Prostate gland (tissue), 2 donors: ENCODE data around the gene BARX1. TPM values are rescaled to one million over a fixed set of nuclear protein-coding genes. Genes with fewer than 3 reads are reported as not detected.

ENCODE experiments used
- DNase-seq: peaks from one replicate; pipeline ENCODE4 v3.0.0-alpha.2; 2019; ENCODE audit warnings: low spot score
- H3K27ac ChIP-seq, 2 donors: fragments of 200-600 bp; sonication (generic); 2 replicates each; pipeline ENCODE4 v1.5.1; 2017 to 2019
- H3K27me3 ChIP-seq: fragments of 200-600 bp; sonication (generic); replicated peaks from 2 replicates; pipeline ENCODE4 v1.5.1; 2019; ENCODE audit not compliant: insufficient read depth
- H3K36me3 ChIP-seq, 2 donors: fragments of 200-600 bp; sonication (generic); 1 replicate in 1 of 2; 2 replicates in 1 of 2; pipeline versions ENCODE4 v1.5.1 to v1.8.1; 2017 to 2019
- H3K4me1 ChIP-seq: fragments of 200-600 bp; sonication (generic); replicated peaks from 2 replicates; pipeline ENCODE4 v1.5.1; 2019
- H3K4me3 ChIP-seq, 2 donors: fragments of 200-600 bp; sonication (generic); 2 replicates each; pipeline ENCODE4 v1.5.1; 2017 to 2019
- H3K9me3 ChIP-seq: fragments of 200-600 bp; sonication (generic); 2 replicates; pipeline ENCODE4 v1.5.1; 2017
- POLR2A ChIP-seq: fragments of 450-650 bp; IDR thresholded peaks from one replicate; pipeline ENCODE4 v1.6.1; 2016; ENCODE audit warnings: antibody characterized with exemption, mild to moderate bottlenecking
- POLR2AphosphoS5 ChIP-seq: sonication (generic); formaldehyde crosslinking; IDR thresholded peaks from one replicate; pipeline ENCODE4 v1.6.1; 2017; ENCODE audit warnings: antibody characterized with exemption
- WGBS: methylation state at CpG from one replicate; pipeline ENCODE4 v1.1.5; 2018; 5-methylcytosine and 5-hydroxymethylcytosine counted together
- intact Hi-C: fragments of 100-400 bp; cut with DNase I; formaldehyde crosslinking; loops from one replicate; pipeline ENCODE4 v1.14.2; 2022
- total RNA-seq, 2 donors: library from RNA; depleted of rRNA; stranded (reverse); fragments of >200 nt; gene quantifications; one replicate each; pipeline ENCODE4 v1.1.0, GENCODE V29; 2016
- TF ChIP-seq, protein P1 (sequence below), 4 experiments: fragments of 200-600 bp in 2 of 4; fragments of 450-650 bp in 2 of 4; sonication (generic) in 2 of 4; IDR thresholded peaks; 1 replicate in 3 of 4; 2 replicates in 1 of 4; pipeline ENCODE4 v1.5.1; 2016 to 2019; ENCODE audit warnings: antibody characterized with exemption in 4 of 4, mild to moderate bottlenecking in 2 of 4, moderate library complexity in 2 of 4

BARX1 gene
- total RNA-seq, 2 donors from 2014 or later = 3.7 TPM; not detected in 1

DNA sequence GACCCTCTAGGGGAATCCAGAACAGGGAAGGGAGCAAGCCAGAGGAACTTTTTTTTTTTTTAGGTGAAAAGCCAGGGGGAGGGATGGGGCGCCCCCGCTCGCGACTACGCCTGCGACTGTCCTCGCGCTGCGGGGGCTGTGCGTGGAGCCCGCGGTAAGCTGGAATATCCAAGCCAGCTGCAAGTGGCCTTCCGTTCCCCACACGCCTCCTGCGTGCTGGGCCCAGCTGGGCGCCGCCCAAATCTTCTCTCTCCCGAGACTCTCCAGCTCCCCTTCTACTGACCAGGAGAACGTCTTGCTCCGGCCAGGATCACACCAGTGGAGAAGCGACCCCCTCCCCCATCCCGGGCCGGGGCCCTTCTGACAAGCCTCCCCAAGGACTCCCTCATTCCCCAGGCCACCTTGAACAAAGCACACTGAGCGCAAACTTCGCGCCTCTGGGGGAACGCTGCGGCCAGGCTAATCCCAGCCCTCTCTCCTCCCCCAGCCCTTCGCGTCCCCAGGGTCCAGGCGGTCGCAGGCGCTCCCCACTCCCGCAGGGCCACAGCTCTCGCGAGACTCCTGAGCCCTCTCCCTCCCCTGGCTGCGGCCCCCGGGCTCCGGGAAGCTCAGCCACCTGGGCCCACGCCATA lies 6.6 kb downstream of the BARX1 start:
- Histone ChIP-seq H3K36me3 (no peaks in the 10 kb centered on the region), H3K27me3 (peaks cover 54% of the 10 kb centered on the region), H3K4me1 (peaks cover 10% of the 10 kb centered on the region), H3K27ac (no peak overlapping the region), H3K4me3 (no peak overlapping the region), H3K9me3 (no peaks in the 10 kb centered on the region)
- intact Hi-C loops = no loop called here
- WGBS = 2% methylated on average over 40 of the region's 40 CpGs
- no peak for TF ChIP-seq POLR2A
- TF ChIP-seq POLR2AphosphoS5 = no peak
- TF ChIP-seq, protein P1, sequence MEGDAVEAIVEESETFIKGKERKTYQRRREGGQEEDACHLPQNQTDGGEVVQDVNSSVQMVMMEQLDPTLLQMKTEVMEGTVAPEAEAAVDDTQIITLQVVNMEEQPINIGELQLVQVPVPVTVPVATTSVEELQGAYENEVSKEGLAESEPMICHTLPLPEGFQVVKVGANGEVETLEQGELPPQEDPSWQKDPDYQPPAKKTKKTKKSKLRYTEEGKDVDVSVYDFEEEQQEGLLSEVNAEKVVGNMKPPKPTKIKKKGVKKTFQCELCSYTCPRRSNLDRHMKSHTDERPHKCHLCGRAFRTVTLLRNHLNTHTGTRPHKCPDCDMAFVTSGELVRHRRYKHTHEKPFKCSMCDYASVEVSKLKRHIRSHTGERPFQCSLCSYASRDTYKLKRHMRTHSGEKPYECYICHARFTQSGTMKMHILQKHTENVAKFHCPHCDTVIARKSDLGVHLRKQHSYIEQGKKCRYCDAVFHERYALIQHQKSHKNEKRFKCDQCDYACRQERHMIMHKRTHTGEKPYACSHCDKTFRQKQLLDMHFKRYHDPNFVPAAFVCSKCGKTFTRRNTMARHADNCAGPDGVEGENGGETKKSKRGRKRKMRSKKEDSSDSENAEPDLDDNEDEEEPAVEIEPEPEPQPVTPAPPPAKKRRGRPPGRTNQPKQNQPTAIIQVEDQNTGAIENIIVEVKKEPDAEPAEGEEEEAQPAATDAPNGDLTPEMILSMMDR (IDR thresholded peaks at IDR 0.05) = no peak
- DNase-seq = no peak

DNA sequence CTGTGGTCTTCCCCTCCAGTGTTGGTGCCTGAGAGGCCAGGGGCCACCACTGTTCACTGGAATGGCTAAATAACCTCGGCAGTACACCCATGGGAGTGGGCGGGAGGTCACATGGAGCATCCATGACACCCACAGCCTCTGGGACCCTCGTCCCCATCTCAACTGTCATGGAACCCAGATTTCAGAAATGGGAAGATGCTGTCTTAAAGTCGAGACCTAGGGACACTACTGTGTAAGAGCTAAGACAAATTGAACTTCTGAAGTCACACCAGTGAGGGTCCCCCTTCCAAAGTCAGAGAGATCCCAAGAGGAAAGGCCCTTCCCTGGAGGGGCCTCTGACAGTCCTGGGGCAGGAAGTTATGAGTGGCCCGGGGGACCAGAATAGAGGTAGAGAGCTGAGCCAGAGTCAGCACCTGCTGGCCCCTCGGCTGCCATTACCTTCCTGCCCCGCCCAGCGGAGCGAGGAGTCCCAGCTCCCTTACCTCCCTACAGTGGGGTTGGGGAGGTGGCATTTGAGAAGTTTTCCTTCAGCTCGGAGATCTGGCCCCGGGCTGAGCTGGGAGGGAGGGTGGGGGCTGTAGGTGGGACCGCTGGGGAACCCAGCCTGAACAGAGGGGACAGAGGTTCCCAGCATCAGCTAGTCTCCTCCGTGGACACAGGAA lies 7.6 kb downstream of the BARX1 start:
- no peak for TF ChIP-seq POLR2A
- TF ChIP-seq, protein P1 (IDR thresholded peaks at IDR 0.05) = no peak
- no peak for TF ChIP-seq POLR2AphosphoS5
- Histone ChIP-seq H3K4me1 (peaks cover 10% of the 10 kb centered on the region), H3K9me3 (no peaks in the 10 kb centered on the region), H3K36me3 (no peaks in the 10 kb centered on the region), H3K27ac (no peak overlapping the region), H3K27me3 (peaks cover 48% of the 10 kb centered on the region), H3K4me3 (no peak overlapping the region)
- no peak for DNase-seq
- WGBS = 8% methylated on average over 13 of the region's 13 CpGs
- intact Hi-C loops = no loop called here

GRCh38 chr9:93946338-93946712 lies 8.8 kb downstream of the BARX1 start:
- TF ChIP-seq, protein P1 (IDR thresholded peaks at IDR 0.05) = no peak
- TF ChIP-seq POLR2A (no peak), POLR2AphosphoS5 (no peak)
- no peak overlapping the region for H3K4me3 ChIP-seq
- H3K4me1 ChIP-seq = peaks cover under 1% of the 10 kb centered on the region
- 7% methylated on average over 5 of the region's 5 CpGs for WGBS
- H3K27ac ChIP-seq = no peak overlapping the region
- intact Hi-C loops = no loop called here
- no peaks in the 10 kb centered on the region for H3K36me3 ChIP-seq
- H3K27me3 ChIP-seq = peaks cover 41% of the 10 kb centered on the region
- no peak for DNase-seq
- no peaks in the 10 kb centered on the region for H3K9me3 ChIP-seq

- Histone ChIP-seq H3K4me1 (no peaks in the 10 kb centered on the region), H3K27ac (no peak overlapping the region), H3K9me3 (no peaks in the 10 kb centered on the region), H3K36me3 (no peaks in the 10 kb centered on the region), H3K27me3 (peaks cover 37% of the 10 kb centered on the region), H3K4me3 (peak overlapping the region; percentile 1 to 3)
- DNase-seq = no peak
- TF ChIP-seq POLR2AphosphoS5 = no peak
- no peak for TF ChIP-seq POLR2A
- TF ChIP-seq, protein P1 (IDR thresholded peaks at IDR 0.05) = no peak
- WGBS = 3% methylated on average over 50 of the region's 50 CpGs
- intact Hi-C loops = no loop called here
Measured at GRCh38 chr9:93945400-93946337, 9.5 kb downstream of the BARX1 start.
